M059J (cell line): ENCODE data around the gene PDGFA. TPM values are rescaled to one million over a fixed set of nuclear protein-coding genes. Genes with fewer than 3 reads are reported as not detected.

Experiments
- total RNA-seq: library from RNA; depleted of rRNA; stranded (reverse); fragments of >200 nt; shearing (Covaris generic); gene quantifications from 2 replicates; pipeline ENCODE4 v1.2.3, GENCODE V29; 2014; rRNA removed

Gene PDGFA
- total RNA-seq, 1 experiment from 2014 or later: 6.3 TPM

Other genes starting within 250 kb of the PDGFA start
- gene FOXL3, start 229.7 kb downstream of the PDGFA start, total RNA-seq: not detected in 2 replicates
- gene DNAAF5, start 206.9 kb upstream of the PDGFA start, total RNA-seq: 23.3 and 35.4 TPM in 2 replicates
- gene PRKAR1B, start 207.4 kb upstream of the PDGFA start, total RNA-seq: 30.3 and 33.9 TPM in 2 replicates